Gastroesophageal sphincter (tissue), 4 donors: Measurements from ENCODE around the gene SERPINB13. TPM values are rescaled to one million over a fixed set of nuclear protein-coding genes. Genes with fewer than 3 reads are reported as not detected.

ENCODE experiments used
- ATAC-seq: fragments of 150-250 bp; one replicate; pipeline ENCODE4 v1.9.1; 2016; ENCODE audit warnings: mild to moderate bottlenecking, moderate library complexity
- H3K27ac ChIP-seq, 4 donors: fragments of 200-600 bp; sonication (generic) in 3 of 4; 1 replicate in 3 of 4; 2 replicates in 1 of 4; pipeline ENCODE4 v1.5.1; 2016 to 2019
- H3K27me3 ChIP-seq: fragments of 200-600 bp; sonication (generic); one replicate; pipeline ENCODE4 v1.5.1; 2019
- H3K36me3 ChIP-seq, 2 donors: fragments of 200-600 bp; sonication (generic); one replicate each; pipeline ENCODE4 v1.5.1; 2019; ENCODE audit warnings: control low read depth in 1 of 2
- H3K4me1 ChIP-seq, 3 donors: fragments of 200-600 bp; sonication (generic); 1 replicate in 2 of 3; 2 replicates in 1 of 3; pipeline ENCODE4 v1.5.1; 2016 to 2019; ENCODE audit warnings: control low read depth in 2 of 3
- H3K4me3 ChIP-seq, 2 donors: fragments of 200-600 bp; sonication (generic); one replicate each; pipeline ENCODE4 v1.5.1; 2019; ENCODE audit warnings: mild to moderate bottlenecking in 1 of 2, moderate library complexity in 1 of 2
- H3K9me3 ChIP-seq, 3 donors: fragments of 200-600 bp; sonication (generic); one replicate each; pipeline ENCODE4 v1.5.1; 2017 to 2019; ENCODE audit warnings: control low read depth in 2 of 3
- CTCF ChIP-seq, 4 experiments: fragments of 200-600 bp in 2 of 4; fragments of 450-650 bp in 2 of 4; sonication (generic) in 1 of 4; IDR thresholded peaks; one replicate each; pipeline ENCODE4 v1.5.1; 2017 to 2019; ENCODE audit warnings: antibody characterized with exemption in 4 of 4, mild to moderate bottlenecking in 2 of 4, moderate library complexity in 2 of 4
- EP300 ChIP-seq: sonication (generic); formaldehyde crosslinking; IDR thresholded peaks from one replicate; pipeline ENCODE4 v1.6.1; 2017; ENCODE audit warnings: antibody characterized with exemption, mild to moderate bottlenecking
- POLR2A ChIP-seq, 2 donors: fragments of 450-650 bp; IDR thresholded peaks; one replicate each; pipeline ENCODE4 v1.6.1; 2017; ENCODE audit warnings: antibody characterized with exemption in 2 of 2, mild to moderate bottlenecking in 2 of 2, moderate library complexity in 1 of 2
- POLR2AphosphoS5 ChIP-seq: sonication (generic); formaldehyde crosslinking; IDR thresholded peaks from one replicate; pipeline ENCODE4 v1.6.1; 2017; ENCODE audit warnings: antibody characterized with exemption
- WGBS, 2 donors: methylation state at CpG; one replicate each; pipeline ENCODE4 v1.1.5; 2018; ENCODE audit warnings: low coverage in 1 of 2; 5-methylcytosine and 5-hydroxymethylcytosine counted together
- total RNA-seq, 4 donors: library from RNA; depleted of rRNA; stranded (reverse); fragments of >200 nt; gene quantifications; one replicate each; pipeline ENCODE4 v1.1.0, GENCODE V29; 2016

The SERPINB13 gene
- total RNA-seq, 4 donors from 2014 or later, result 0.13 to 7.0 (median 0.97) TPM

DNA sequence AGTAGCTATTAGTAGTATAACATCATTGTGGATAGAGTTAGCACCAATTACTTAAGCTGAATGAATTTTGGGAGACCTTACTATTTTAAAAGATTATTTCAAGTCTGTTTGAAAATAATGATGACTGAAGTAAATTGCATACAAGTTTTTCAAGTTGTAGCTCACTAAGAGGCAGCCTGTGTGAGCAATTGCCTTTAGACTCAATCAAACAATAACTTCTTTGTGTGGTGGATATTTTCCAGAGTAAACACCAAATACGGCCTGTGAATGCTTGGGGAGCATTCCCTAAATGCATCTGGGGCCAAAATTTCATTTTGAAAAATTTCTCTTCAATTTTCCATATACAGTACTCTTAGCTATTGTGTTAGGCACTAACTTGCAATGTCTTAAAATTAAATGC, 37.1 kb upstream of the SERPINB13 start:
- no peaks in the 10 kb centered on the region for H3K36me3 ChIP-seq
- no peak overlapping the region for H3K4me3 ChIP-seq
- TF ChIP-seq CTCF (IDR thresholded peaks at IDR 0.05) (no peak), EP300 (no peak), POLR2A (IDR thresholded peaks at IDR 0.05) (no peak), POLR2AphosphoS5 (no peak)
- no peaks in the 10 kb centered on the region for H3K27me3 ChIP-seq
- 10 to 76% methylated on average over 1 of the region's 1 CpG for WGBS, 2 donors
- no peak overlapping the region for H3K27ac ChIP-seq
- ATAC-seq, result no peak
- H3K9me3 ChIP-seq, result no peaks in the 10 kb centered on the region
- H3K4me1 ChIP-seq, result peaks cover 0 to 4% (median 4%) of the 10 kb centered on the region in 3 donors

DNA sequence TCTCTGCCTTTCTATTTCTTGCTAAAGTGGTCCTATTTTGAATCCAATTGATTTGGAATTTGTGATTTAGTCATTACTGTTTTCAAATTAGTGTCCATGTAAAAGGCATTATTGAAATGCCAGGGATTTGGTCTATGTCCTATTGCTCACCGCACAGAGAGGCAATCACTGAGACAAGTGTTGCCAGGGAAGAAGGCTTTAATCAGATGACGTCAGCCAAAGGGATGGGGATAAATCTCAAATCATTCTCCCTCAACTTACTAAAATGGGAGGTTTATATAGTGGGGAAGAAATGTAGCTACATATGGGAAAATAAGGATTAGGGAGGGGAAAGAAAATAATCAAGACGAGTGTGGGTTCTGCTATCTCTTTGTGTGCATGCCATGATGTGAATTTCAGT, 35.4 kb upstream of the SERPINB13 start:
- H3K36me3 ChIP-seq, result no peaks in the 10 kb centered on the region
- no peak overlapping the region for H3K27ac ChIP-seq
- no peak overlapping the region for H3K4me3 ChIP-seq
- peaks cover 0 to 4% (median 4%) of the 10 kb centered on the region in 3 donors for H3K4me1 ChIP-seq
- ATAC-seq, result no peak
- WGBS, 2 donors, result 84 to 100% methylated on average over 3 of the region's 3 CpGs
- no peaks in the 10 kb centered on the region for H3K27me3 ChIP-seq
- H3K9me3 ChIP-seq, result no peaks in the 10 kb centered on the region
- TF ChIP-seq EP300 (no peak), POLR2A (IDR thresholded peaks at IDR 0.05) (no peak), POLR2AphosphoS5 (no peak), CTCF (IDR thresholded peaks at IDR 0.05) (no peak)

GRCh38 chr18:63552581-63552980, 34.6 kb upstream of the SERPINB13 start:
- peaks cover 0 to 4% (median 4%) of the 10 kb centered on the region in 3 donors for H3K4me1 ChIP-seq
- no peak for TF ChIP-seq EP300
- TF ChIP-seq POLR2A (IDR thresholded peaks at IDR 0.05), result no peak
- TF ChIP-seq CTCF (IDR thresholded peaks at IDR 0.05), result no peak
- no peak for TF ChIP-seq POLR2AphosphoS5
- no peak overlapping the region for H3K4me3 ChIP-seq
- H3K27me3 ChIP-seq, result no peaks in the 10 kb centered on the region
- WGBS, 2 donors, result 75 to 81% methylated on average over 2 of the region's 2 CpGs
- no peaks in the 10 kb centered on the region for H3K36me3 ChIP-seq
- H3K27ac ChIP-seq, result no peak overlapping the region
- H3K9me3 ChIP-seq, result no peaks in the 10 kb centered on the region
- ATAC-seq, result no peak

GRCh38 chr18:63553081-63553480, 34.1 kb upstream of the SERPINB13 start:
- peak; percentile 77 for ATAC-seq
- H3K27me3 ChIP-seq, result no peaks in the 10 kb centered on the region
- H3K4me3 ChIP-seq, result no peak overlapping the region
- H3K4me1 ChIP-seq, result peaks cover 0 to 4% (median 4%) of the 10 kb centered on the region in 3 donors
- no peaks in the 10 kb centered on the region for H3K9me3 ChIP-seq
- no peak for TF ChIP-seq EP300
- TF ChIP-seq POLR2AphosphoS5, result no peak
- no peak for TF ChIP-seq POLR2A (IDR thresholded peaks at IDR 0.05)
- no peak for TF ChIP-seq CTCF (IDR thresholded peaks at IDR 0.05)
- WGBS, 2 donors, result 7 to 9% methylated on average over 1 of the region's 1 CpG
- no peak overlapping the region for H3K27ac ChIP-seq
- H3K36me3 ChIP-seq, result no peaks in the 10 kb centered on the region

DNA sequence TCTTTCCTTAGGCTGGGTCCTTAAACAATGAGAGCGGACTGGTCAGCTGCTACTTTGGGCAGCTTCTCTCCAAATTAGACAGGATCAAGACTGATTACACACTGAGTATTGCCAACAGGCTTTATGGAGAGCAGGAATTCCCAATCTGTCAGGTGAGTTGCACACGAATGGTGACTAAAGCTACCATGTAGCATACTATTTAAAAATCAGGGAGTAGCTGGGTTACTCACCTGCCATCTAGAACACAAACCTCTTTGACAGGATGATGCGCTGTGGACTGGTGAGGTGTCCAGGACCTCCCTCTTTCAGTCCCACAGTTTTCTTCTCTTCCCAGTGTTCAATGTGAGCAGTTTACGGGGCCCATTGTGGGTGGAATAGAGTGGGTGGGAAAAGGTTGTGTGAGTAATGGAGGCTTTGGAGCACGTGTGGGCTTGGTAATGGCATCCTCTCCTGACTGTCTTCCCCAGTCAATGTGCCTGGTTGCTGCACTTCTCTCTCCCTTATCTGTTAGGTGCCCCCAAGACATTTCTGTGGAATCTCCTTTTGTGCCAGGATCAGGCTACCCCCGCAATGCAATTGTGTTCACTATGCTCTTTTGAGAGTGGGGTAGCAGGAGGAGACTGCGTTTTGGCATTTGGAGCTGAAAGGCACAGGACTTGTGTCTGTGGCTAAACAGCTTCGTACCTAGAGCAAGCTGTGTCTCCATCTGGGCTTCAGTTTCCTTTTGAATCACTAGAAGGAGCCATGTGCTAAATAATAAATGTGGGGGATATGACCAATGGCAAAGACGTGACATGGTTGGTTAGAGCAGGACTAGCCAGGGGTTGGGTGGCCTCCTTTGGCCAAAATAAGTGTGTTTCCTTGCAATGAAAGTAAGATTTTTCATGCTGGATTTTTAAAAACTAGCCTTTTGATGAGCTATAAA, 27.3 kb upstream of the SERPINB13 start:
- TF ChIP-seq POLR2AphosphoS5 (no peak), EP300 (no peak), CTCF (IDR thresholded peaks at IDR 0.05) (no peak), POLR2A (IDR thresholded peaks at IDR 0.05) (no peak)
- no peak for ATAC-seq
- no peaks in the 10 kb centered on the region for H3K9me3 ChIP-seq
- no peaks in the 10 kb centered on the region for H3K4me1 ChIP-seq
- H3K27me3 ChIP-seq, result no peaks in the 10 kb centered on the region
- 68 to 83% methylated on average over 5 of the region's 9 CpGs for WGBS, 2 donors
- H3K27ac ChIP-seq, result no peak overlapping the region
- no peak overlapping the region for H3K4me3 ChIP-seq
- H3K36me3 ChIP-seq, result no peaks in the 10 kb centered on the region
